Hepatocyte (in vitro differentiated cells): Measurements from ENCODE around the gene BBS9. TPM values are rescaled to one million over a fixed set of nuclear protein-coding genes. Genes with fewer than 3 reads are reported as not detected.
A peak's percentile ranks its signal among the peaks of the same experiment; 100 is the strongest.

ENCODE experiments used
- DNase-seq: peaks from one replicate; pipeline ENCODE4 v3.0.0-alpha.2; 2016; ENCODE audit warnings: low spot score
- H2AFZ ChIP-seq: fragments of 200-600 bp; sonication (generic); 2 replicates; pipeline ENCODE4 v1.6.0; 2016; ENCODE audit warnings: antibody characterized with exemption, mild to moderate bottlenecking
- H3K27ac ChIP-seq: fragments of 200-600 bp; sonication (generic); 2 replicates; pipeline ENCODE4 v1.5.1; 2016; ENCODE audit warnings: mild to moderate bottlenecking
- H3K27me3 ChIP-seq: fragments of 200-600 bp; sonication (generic); 2 replicates; pipeline ENCODE4 v1.6.1; 2016
- H3K36me3 ChIP-seq: fragments of 200-600 bp; sonication (generic); replicated peaks from 2 replicates; pipeline ENCODE4 v1.5.1; 2016; ENCODE audit warnings: low read depth; ENCODE audit not compliant: insufficient read depth
- H3K4me1 ChIP-seq: fragments of 200-600 bp; sonication (generic); 2 replicates; pipeline ENCODE4 v1.5.1; 2016; ENCODE audit warnings: mild to moderate bottlenecking, moderate library complexity; ENCODE audit not compliant: insufficient read depth
- H3K4me2 ChIP-seq: fragments of 200-600 bp; sonication (generic); 2 replicates; pipeline ENCODE4 v1.6.0; 2016
- H3K4me3 ChIP-seq: fragments of 200-600 bp; sonication (generic); 2 replicates; pipeline ENCODE4 v1.5.1; 2016; ENCODE audit warnings: mild to moderate bottlenecking
- H3K79me2 ChIP-seq: fragments of 200-600 bp; sonication (generic); 2 replicates; pipeline ENCODE4 v1.6.0; 2017; ENCODE audit warnings: mild to moderate bottlenecking
- H3K9me2 ChIP-seq: fragments of 200-600 bp; sonication (generic); replicated peaks from 2 replicates; pipeline ENCODE4 v1.6.0; 2017; ENCODE audit warnings: mild to moderate bottlenecking; ENCODE audit not compliant: insufficient read depth
- H3K9me3 ChIP-seq: fragments of 200-600 bp; sonication (generic); 2 replicates; pipeline ENCODE4 v1.5.1; 2016; ENCODE audit warnings: low read depth, mild to moderate bottlenecking
- H4K20me1 ChIP-seq: fragments of 200-600 bp; sonication (generic); 2 replicates; pipeline ENCODE4 v1.6.0; 2016; ENCODE audit warnings: mild to moderate bottlenecking; ENCODE audit not compliant: insufficient read depth, poor library complexity, severe bottlenecking
- CTCF ChIP-seq: fragments of 200-600 bp; sonication (generic); IDR thresholded peaks from 2 replicates; pipeline ENCODE4 v1.5.1; 2016; ENCODE audit warnings: antibody characterized with exemption, mild to moderate bottlenecking; ENCODE audit not compliant: poor library complexity
- EZH2 ChIP-seq: fragments of 200-600 bp; sonication (generic); IDR thresholded peaks from 2 replicates; pipeline ENCODE4 v1.6.1; 2016; ENCODE audit warnings: antibody characterized with exemption, mild to moderate bottlenecking, borderline replicate concordance
- EZH2phosphoT487 ChIP-seq: fragments of 200-600 bp; sonication (generic); IDR thresholded peaks from one replicate; pipeline ENCODE4 v1.6.1; 2018; ENCODE audit warnings: antibody characterized with exemption, mild to moderate bottlenecking, low read depth, moderate library complexity; ENCODE audit not compliant: unreplicated experiment, severe bottlenecking
- WGBS: methylation state at CpG from one replicate; pipeline ENCODE4 v1.1.6; 2016; ENCODE audit warnings: low lambda C conversion rate; ENCODE audit errors: missing lambda C conversion rate; 5-methylcytosine and 5-hydroxymethylcytosine counted together
- polyA plus RNA-seq: library from polyadenylated mRNA; unstranded; fragments of >200 nt; fragmentation: Nextera tagmentation; extraction: Ambion mirVana; gene quantifications from 2 replicates; pipeline ENCODE4 v1.2.1, GENCODE V29; 2016
- total RNA-seq: library from RNA; depleted of rRNA; stranded (reverse); fragments of >200 nt; gene quantifications from 2 replicates; pipeline ENCODE4 v1.2.3, GENCODE V29; 2014

BBS9 gene
- total and polyA plus RNA-seq, 2 experiments from 2014 or later, result 10.1 to 12.3 TPM

DNA sequence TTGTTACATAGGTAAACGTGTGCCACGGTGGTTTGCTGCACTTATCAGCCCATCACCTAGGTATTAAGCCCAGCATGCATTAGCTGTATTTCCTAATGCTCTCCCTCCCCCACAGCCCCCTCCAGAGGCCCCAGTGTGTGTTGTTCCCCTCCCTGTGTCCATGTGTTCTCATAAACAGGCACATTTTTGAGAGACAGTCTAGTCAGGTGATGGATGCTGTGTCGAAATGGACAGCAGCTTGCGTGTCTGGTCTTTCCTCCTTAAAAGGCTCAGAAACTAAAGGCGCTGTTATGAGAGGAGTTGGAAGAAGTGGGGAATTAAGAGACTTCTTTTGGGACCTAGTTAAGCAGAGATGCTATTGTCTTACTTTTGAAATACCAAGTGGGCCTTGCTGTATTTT, 296.0 kb downstream of the BBS9 start:
- DNase-seq, result peak; percentile 15
- TF ChIP-seq EZH2phosphoT487 (no peak), CTCF (no peak), EZH2 (no peak)
- Histone ChIP-seq H3K27ac (peak overlapping the region; percentile 57), H3K4me3 (no peak overlapping the region), H3K9me3 (no peaks in the 10 kb centered on the region), H4K20me1 (no peaks in the 10 kb centered on the region), H3K4me2 (peak overlapping the region; percentile 21), H3K4me1 (peaks cover 12% of the 10 kb centered on the region), H3K27me3 (no peaks in the 10 kb centered on the region), H2AFZ (no peak overlapping the region), H3K36me3 (no peaks in the 10 kb centered on the region), H3K79me2 (no peaks in the 10 kb centered on the region), H3K9me2 (no peaks in the 10 kb centered on the region)
- 48% methylated on average over 5 of the region's 5 CpGs for WGBS

- Histone ChIP-seq H3K36me3 (no peaks in the 10 kb centered on the region), H3K79me2 (no peaks in the 10 kb centered on the region), H3K4me2 (peak overlapping the region; percentile 21), H3K27ac (peak overlapping the region; percentile 57), H3K4me1 (peaks cover 12% of the 10 kb centered on the region), H3K9me3 (no peaks in the 10 kb centered on the region), H4K20me1 (no peaks in the 10 kb centered on the region), H3K4me3 (no peak overlapping the region), H3K9me2 (no peaks in the 10 kb centered on the region), H3K27me3 (no peaks in the 10 kb centered on the region), H2AFZ (no peak overlapping the region)
- TF ChIP-seq CTCF, result no peak
- TF ChIP-seq EZH2, result no peak
- TF ChIP-seq EZH2phosphoT487, result no peak
- no peak for DNase-seq
- whole genome bisulfite sequencing, result 70% methylated on average over 5 of the region's 5 CpGs
These were observed 296.7 kb downstream of the BBS9 start for GRCh38 chr7:33425929-33426678.

GRCh38 chr7:33428415-33428814, 299.1 kb downstream of the BBS9 start:
- H3K79me2 ChIP-seq, result no peaks in the 10 kb centered on the region
- no peaks in the 10 kb centered on the region for H3K27me3 ChIP-seq
- H3K4me2 ChIP-seq, result no peak overlapping the region
- no peak for TF ChIP-seq CTCF
- H3K4me3 ChIP-seq, result no peak overlapping the region
- peaks cover 5% of the 10 kb centered on the region for H3K4me1 ChIP-seq
- H2AFZ ChIP-seq, result no peak overlapping the region
- H3K9me2 ChIP-seq, result no peaks in the 10 kb centered on the region
- H3K27ac ChIP-seq, result no peak overlapping the region
- DNase-seq, result no peak
- no peaks in the 10 kb centered on the region for H3K36me3 ChIP-seq
- no peaks in the 10 kb centered on the region for H3K9me3 ChIP-seq
- no peaks in the 10 kb centered on the region for H4K20me1 ChIP-seq

- 90% methylated on average over 2 of the region's 2 CpGs for WGBS
- Histone ChIP-seq H3K9me2 (no peaks in the 10 kb centered on the region), H3K9me3 (no peaks in the 10 kb centered on the region), H3K4me1 (no peaks in the 10 kb centered on the region), H2AFZ (no peak overlapping the region), H3K27ac (no peak overlapping the region), H3K4me2 (no peak overlapping the region), H3K36me3 (no peaks in the 10 kb centered on the region), H3K4me3 (no peak overlapping the region), H3K79me2 (no peaks in the 10 kb centered on the region), H3K27me3 (no peaks in the 10 kb centered on the region), H4K20me1 (no peaks in the 10 kb centered on the region)
- TF ChIP-seq CTCF, result no peak
- TF ChIP-seq EZH2phosphoT487, result no peak
- no peak for TF ChIP-seq EZH2
- no peak for DNase-seq
These were observed 302.2 kb downstream of the BBS9 start for GRCh38 chr7:33431543-33431942.
